GM23338 (cell line): Measurements from ENCODE around the gene KRT222. TPM values are rescaled to one million over a fixed set of nuclear protein-coding genes. Genes with fewer than 3 reads are reported as not detected.
A peak's percentile ranks its signal among the peaks of the same experiment; 100 is the strongest.

Source experiments
- ATAC-seq: fragments of 200-7000 bp; cut with Tn5 transposase; 3 replicates; pipeline ENCODE4 v1.9.1; 2020
- DNase-seq: peaks from one replicate; pipeline ENCODE4 v3.0.0-alpha.2; 2015; ENCODE audit warnings: low spot score
- H2AFZ ChIP-seq: fragments of 200-600 bp; sonication (generic); 2 replicates; pipeline ENCODE4 v1.8.0; 2016; ENCODE audit warnings: antibody characterized with exemption, mild to moderate bottlenecking, moderate library complexity
- H3F3A ChIP-seq: fragments of 200-600 bp; sonication (generic); replicated peaks from 2 replicates; pipeline ENCODE4 v1.8.0; 2017; ENCODE audit warnings: antibody characterized with exemption, mixed run types, low read depth
- H3K27ac ChIP-seq: fragments of 200-600 bp; sonication (generic); 2 replicates; pipeline ENCODE4 v1.6.1; 2016; ENCODE audit warnings: low read depth
- H3K27me3 ChIP-seq: fragments of 200-600 bp; sonication (generic); 2 replicates; pipeline ENCODE4 v1.8.0; 2016; ENCODE audit warnings: mild to moderate bottlenecking, mixed run types, moderate library complexity; ENCODE audit not compliant: insufficient read depth
- H3K36me3 ChIP-seq: fragments of 200-600 bp; sonication (generic); 2 replicates; pipeline ENCODE4 v1.8.0; 2016; ENCODE audit warnings: mild to moderate bottlenecking; ENCODE audit not compliant: insufficient read depth
- H3K4me1 ChIP-seq: fragments of 200-600 bp; sonication (generic); 2 replicates; pipeline ENCODE4 v1.8.0; 2016; ENCODE audit warnings: mild to moderate bottlenecking, moderate library complexity; ENCODE audit not compliant: insufficient read depth
- H3K4me2 ChIP-seq: fragments of 200-600 bp; sonication (generic); 2 replicates; pipeline ENCODE4 v1.7.1; 2017; ENCODE audit warnings: mixed run types
- H3K4me3 ChIP-seq: fragments of 200-600 bp; sonication (generic); 2 replicates; pipeline ENCODE4 v1.6.1; 2016; ENCODE audit warnings: mixed run types
- H3K79me2 ChIP-seq: fragments of 200-600 bp; sonication (generic); replicated peaks from 2 replicates; pipeline ENCODE4 v1.8.0; 2017; ENCODE audit warnings: mild to moderate bottlenecking; ENCODE audit not compliant: insufficient read depth
- H3K9me2 ChIP-seq: fragments of 200-600 bp; sonication (generic); 2 replicates; pipeline ENCODE4 v1.8.0; 2017; ENCODE audit not compliant: insufficient read depth
- H4K20me1 ChIP-seq: fragments of 200-600 bp; sonication (generic); replicated peaks from 2 replicates; pipeline ENCODE4 v1.8.0; 2017; ENCODE audit warnings: mild to moderate bottlenecking; ENCODE audit not compliant: insufficient read depth
- H3K27ac Mint-ChIP-seq: 2 replicates; pipeline ENCODE4 v1.8.0; 2020; ENCODE audit warnings: inconsistent platforms, mild to moderate bottlenecking, moderate library complexity, mixed read lengths
- H3K27me3 Mint-ChIP-seq: 3 replicates; pipeline ENCODE4 v1.8.0; 2022; ENCODE audit warnings: low read depth, mild to moderate bottlenecking, moderate library complexity, mixed read lengths, inconsistent platforms; ENCODE audit not compliant: insufficient read depth, poor library complexity
- H3K36me3 Mint-ChIP-seq: 3 replicates; pipeline ENCODE4 v1.8.0; 2021; ENCODE audit warnings: low read depth, mild to moderate bottlenecking, inconsistent platforms, moderate library complexity, mixed read lengths
- H3K4me1 Mint-ChIP-seq: 3 replicates; pipeline ENCODE4 v1.8.0; 2020; ENCODE audit warnings: mild to moderate bottlenecking, inconsistent platforms, mixed read lengths
- H3K4me3 Mint-ChIP-seq: 3 replicates; pipeline ENCODE4 v1.8.0; 2021; ENCODE audit warnings: moderate library complexity, mild to moderate bottlenecking, inconsistent platforms, mixed read lengths
- H3K9me3 Mint-ChIP-seq: 3 replicates; pipeline ENCODE4 v1.8.0; 2020; ENCODE audit warnings: moderate library complexity, mild to moderate bottlenecking, inconsistent platforms, mixed read lengths
- CTCF ChIP-seq, 2 experiments: fragments of 200-600 bp in 1 of 2; sonication (generic) in 1 of 2; conservative IDR thresholded peaks; 2 replicates each; pipeline versions ENCODE4 v1.5.1 to v1.6.1; 2016 to 2017; ENCODE audit warnings: antibody characterized with exemption in 2 of 2, low read depth in 2 of 2, mild to moderate bottlenecking in 2 of 2, moderate library complexity in 1 of 2
- EZH2phosphoT487 ChIP-seq: fragments of 200-600 bp; sonication (generic); IDR thresholded peaks from one replicate; pipeline ENCODE4 v1.8.1; 2018; ENCODE audit warnings: antibody characterized with exemption; ENCODE audit not compliant: unreplicated experiment
- REST ChIP-seq: IDR thresholded peaks from one replicate; pipeline ENCODE4 v1.6.1; 2018; ENCODE audit warnings: antibody characterized with exemption; ENCODE audit not compliant: unreplicated experiment
- STAT1 ChIP-seq: IDR thresholded peaks from one replicate; pipeline ENCODE4 v1.6.1; 2016; ENCODE audit warnings: antibody characterized with exemption; ENCODE audit not compliant: unreplicated experiment
- ZNF462 ChIP-seq: fragments of 250-450 bp; sonication (Bioruptor Pico); IDR thresholded peaks from 2 replicates; pipeline ENCODE4 v1.5.0; 2020; ENCODE audit warnings: mild to moderate bottlenecking, moderate library complexity
- polyA plus RNA-seq: library from polyadenylated mRNA; unstranded; fragments of >200 nt; fragmentation: Nextera tagmentation; extraction: Ambion mirVana; gene quantifications from 2 replicates; pipeline ENCODE4 v1.2.1, GENCODE V29; 2016
- total RNA-seq: library from RNA; depleted of rRNA; stranded (reverse); fragments of >200 nt; shearing (Covaris generic); gene quantifications from 2 replicates; pipeline ENCODE4 v1.2.3, GENCODE V29; 2014

The KRT222 gene
- total and polyA plus RNA-seq, 2 experiments from 2014 or later: not detected

- Histone ChIP-seq H4K20me1 (no peaks in the 10 kb centered on the region), H3K27ac (no peak overlapping the region), H3K79me2 (no peaks in the 10 kb centered on the region), H3K36me3 (no peaks in the 10 kb centered on the region), H2AFZ (peak overlapping the region; percentile 89), H3K4me3 (no peak overlapping the region), H3K4me1 (no peaks in the 10 kb centered on the region), H3F3A (no peaks in the 10 kb centered on the region), H3K27me3 (no peaks in the 10 kb centered on the region), H3K9me2 (no peaks in the 10 kb centered on the region), H3K4me2 (no peak overlapping the region)
- Mint-ChIP-seq H3K36me3 (no peaks in the 10 kb centered on the region), H3K9me3 (no peaks in the 10 kb centered on the region), H3K27me3 (peaks cover 8% of the 10 kb centered on the region), H3K4me3 (no peak overlapping the region), H3K4me1 (peaks cover 7% of the 10 kb centered on the region), H3K27ac (no peak overlapping the region)
- TF ChIP-seq STAT1 (no peak), CTCF (conservative IDR thresholded peaks at IDR 0.05; ENCODE audit: low read depth in 2 of 2) (peak; percentile 71 to 81), REST (no peak), ZNF462 (peak; percentile 73; the same call in 1 of the 2 replicates), EZH2phosphoT487 (no peak)
- ATAC-seq: peak; percentile 83
- peak; percentile 85 for DNase-seq
These were observed 49.7 kb downstream of the KRT222 start for GRCh38 chr17:40615068-40615840.
